ENCODE data around the gene PHF14.
"Not testable (repeated sequence)": the region's sequence is repeated elsewhere in the genome, so short reads cannot be mapped to it uniquely, and the experiment has no call there.

PHF14 gene

DNA sequence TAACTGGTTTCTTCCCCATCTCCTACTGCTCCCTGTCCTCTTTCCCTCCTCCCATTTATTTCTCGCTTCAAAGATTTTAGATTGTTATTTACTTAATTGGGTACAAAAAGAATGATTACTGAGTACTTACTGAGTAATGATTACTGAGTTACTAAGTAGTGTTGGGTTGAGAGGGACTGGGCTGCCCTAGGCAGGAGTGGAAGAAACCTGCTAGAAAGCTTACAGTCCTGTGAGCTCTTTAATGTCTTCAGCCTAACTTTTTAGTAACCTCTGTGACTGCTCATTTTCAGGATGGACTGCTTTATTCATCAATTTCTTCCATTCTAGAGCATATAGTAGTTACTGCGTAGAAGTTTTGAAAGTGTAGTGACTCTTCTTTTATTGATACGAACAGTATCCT lies 7.6 kb downstream of the PHF14 start:
- no peak for DNase-seq (ENCODE audit: low read depth in 2 of 2)

DNA sequence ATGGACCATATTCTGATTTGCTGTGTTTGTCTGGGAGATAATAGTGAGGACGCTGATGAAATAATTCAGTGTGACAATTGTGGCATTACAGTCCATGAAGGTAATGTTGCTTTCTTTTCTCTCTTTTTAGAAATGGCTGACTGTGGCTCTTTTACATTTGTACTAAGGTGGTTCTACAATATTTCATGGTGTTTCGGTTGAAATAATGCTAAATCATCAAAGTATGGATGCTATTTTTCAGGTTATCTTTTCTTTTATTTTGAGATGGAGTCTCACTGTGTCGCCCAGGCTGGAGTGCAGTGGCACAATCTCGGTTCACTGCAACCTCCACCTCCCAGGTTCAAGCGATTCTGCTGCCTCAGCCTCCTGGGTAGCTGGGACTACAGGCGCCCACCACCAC lies 17.1 kb downstream of the PHF14 start:
- DNase-seq (ENCODE audit: low read depth in 2 of 2) = not testable (repeated sequence)

DNA sequence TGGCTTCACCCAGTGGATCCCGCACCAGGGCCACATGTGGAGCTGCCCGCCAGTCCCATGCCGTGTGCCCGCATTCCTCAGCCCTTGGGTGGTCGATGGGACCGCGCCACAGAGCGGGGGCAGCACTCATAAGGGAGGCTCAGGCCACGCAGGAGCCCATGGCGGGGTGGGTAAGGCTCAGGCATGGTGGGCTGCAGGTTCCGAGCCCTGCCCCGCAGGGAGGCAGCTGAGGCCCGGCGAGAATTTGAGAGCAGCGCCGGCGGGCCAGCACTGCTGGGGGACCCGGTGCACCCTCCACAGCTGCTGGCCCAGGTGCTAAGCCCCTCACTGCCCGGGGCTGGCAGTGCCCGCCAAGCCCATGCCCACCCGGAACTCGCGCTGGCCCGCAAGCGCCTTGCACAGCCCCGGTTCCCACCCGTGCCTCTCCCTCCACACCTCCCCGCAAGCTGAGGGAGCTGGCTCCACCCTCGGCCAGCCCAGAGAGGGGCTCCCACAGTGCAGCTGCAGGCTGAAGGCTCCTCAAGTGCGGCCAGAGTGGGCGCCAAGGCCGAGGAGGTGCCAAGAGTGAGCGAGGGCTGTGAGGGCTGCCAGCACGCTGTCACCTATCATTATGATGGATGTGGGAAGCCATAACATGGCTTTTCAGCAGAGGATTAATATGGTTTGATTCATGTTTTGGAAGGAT lies 22.0 kb downstream of the PHF14 start:
- not testable (repeated sequence) for DNase-seq (ENCODE audit: low read depth in 2 of 2)

DNA sequence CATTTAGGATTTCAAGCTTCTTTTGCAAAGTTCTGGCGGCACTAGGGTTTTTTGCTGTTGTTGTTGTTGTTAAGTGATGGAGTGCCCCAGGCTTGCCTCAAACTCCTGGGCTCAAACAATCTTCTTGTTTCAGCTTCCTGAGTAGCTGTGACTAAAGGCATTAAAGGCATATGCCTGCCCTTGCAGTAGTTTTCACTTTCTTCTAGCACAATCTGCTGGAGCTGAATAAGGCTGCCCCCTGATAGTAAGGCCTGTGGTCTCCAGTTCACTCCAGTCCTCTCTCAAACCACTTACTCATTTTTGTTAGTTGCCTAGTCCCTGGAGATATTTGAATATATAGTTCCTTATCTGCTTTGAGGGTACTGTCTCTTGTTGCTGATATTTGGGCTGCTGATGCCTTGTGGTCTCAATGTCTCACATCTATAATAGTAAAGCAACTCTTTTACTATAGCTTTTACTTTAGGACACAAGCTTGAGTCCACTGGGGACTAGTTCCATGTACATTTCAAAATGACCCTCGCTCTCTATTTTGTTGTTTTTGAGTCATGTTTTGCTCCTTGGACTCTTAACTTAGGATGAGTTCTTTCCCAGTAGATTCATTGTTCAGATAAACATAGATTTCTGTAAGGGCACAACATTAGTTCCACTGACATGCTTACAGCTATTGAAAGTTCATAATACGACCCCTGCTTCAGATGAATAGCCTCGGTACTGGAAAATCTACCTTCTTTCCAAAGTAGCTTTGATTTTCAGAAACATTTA lies 25.5 kb downstream of the PHF14 start:
- no peak for DNase-seq (ENCODE audit: low read depth in 2 of 2)

DNA sequence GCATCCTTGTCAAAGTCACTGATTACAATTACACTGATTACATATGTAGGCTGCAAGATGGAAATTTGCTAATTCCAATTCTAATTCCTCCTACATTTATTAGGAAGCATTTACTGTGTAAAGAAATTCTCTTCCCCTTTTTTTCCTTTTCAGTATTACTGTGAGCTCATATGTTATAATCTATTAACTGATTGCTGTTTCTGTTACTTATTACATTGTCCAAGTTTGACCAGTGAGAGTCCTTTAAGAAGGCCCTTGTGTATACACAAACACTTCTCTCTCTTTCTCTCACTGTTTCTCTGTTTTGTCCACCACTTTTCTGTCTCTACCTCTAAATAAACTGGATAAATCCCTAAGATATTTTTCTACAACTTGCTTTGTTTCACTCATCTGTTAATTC lies 31.5 kb downstream of the PHF14 start:
- no peak for DNase-seq (ENCODE audit: low read depth in 2 of 2)

DNA sequence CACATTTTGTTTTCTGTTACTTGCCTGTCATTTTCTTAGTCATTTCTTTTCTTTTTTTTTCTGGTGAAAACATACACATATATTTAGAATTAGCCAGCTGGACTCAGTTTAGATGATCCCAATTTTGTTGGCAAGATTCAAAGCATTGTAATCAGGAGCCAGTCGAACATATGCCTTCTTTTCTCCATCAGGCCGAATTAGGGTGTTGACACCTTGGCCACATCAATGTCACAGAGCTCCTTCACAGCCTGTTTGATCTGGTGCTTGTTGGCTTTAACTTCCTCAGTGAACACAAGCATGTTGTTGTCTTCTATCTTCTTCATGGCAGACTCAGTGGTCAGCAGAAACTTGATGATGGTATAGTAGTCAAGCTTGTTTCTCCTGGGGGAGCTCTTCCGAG lies 32.6 kb downstream of the PHF14 start:
- DNase-seq (ENCODE audit: low read depth in 2 of 2) = no peak

DNA sequence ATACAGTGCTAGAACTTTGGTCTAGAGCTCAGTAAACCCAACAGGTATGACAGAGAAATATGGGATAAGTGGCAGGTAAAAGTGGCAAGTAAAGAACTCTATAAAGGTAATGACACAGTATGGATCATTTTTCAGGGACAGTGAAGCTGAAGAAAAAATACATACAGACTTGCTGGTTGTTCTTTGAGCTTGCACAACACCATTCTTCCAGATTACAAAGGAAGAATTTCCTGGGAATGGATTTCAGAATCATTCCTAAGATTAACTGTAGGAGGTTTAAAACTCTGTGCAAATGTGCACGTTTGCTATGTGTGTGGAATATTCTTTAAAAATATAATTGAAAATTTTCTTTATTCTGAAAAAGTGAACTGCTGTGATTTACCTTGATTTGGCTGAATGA lies 36.0 kb downstream of the PHF14 start:
- no peak for DNase-seq (ENCODE audit: low read depth in 2 of 2)

DNA sequence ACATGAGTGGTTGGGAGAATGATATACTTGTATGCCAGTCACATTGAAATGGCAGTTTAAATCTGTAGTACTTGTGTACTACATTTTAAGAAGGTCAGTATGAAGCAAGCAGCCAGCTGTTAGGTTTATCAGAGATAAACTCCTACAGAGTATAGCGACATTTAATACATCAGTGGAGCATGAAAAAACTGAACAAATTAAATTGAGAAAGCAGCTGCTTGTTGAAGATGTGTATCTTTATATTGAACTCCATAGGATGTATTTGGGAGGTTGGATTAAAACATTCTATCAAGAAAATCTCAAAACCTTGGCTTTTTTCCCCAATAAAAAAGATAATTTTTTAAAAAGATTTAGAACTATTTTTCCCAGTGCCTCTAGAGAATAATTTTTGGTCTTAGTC lies 47.8 kb downstream of the PHF14 start:
- no peak for DNase-seq (ENCODE audit: low read depth in 2 of 2)

DNA sequence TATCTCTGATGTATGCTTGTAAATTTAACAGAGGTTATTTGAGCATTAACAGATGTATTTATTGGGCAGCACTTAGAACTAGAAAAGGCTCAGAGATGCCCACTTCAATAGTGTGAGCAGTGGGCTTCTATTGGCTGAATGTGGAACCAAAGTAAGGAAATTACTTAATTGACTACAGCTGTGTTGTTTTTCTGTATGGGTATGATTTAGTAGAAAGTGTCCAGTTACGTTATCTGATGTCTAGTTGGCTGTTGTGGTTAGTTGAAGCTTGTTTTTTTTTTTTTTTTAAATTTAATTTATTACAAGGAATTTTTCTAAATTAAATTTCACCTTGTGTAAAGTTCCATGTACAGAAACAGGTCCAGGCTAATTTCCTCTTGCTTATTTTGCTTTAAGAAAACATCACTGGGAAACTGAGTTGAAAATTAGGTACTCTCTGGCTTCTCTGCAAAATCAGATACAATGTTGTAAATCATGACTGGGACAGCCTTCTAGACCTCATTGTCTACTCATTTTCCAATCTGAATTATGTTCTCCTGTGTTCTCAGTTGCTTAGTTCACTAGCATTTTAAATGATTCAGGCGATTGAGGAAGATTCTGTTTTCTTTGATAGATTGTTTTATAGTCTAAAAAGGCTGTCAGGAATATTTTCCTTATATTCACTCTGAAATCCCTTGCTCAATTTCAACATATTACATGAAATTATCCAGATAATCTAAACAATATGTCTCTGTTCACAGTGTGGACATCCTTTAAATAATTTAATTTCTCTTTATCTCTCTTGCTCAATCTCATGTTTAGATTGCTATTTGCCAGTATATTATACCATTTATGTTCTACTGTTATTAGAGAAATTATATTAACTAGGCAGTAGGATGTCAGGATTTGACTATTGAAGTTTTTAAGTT lies 53.0 kb downstream of the PHF14 start:
- no peak for DNase-seq (ENCODE audit: low read depth in 2 of 2)

DNA sequence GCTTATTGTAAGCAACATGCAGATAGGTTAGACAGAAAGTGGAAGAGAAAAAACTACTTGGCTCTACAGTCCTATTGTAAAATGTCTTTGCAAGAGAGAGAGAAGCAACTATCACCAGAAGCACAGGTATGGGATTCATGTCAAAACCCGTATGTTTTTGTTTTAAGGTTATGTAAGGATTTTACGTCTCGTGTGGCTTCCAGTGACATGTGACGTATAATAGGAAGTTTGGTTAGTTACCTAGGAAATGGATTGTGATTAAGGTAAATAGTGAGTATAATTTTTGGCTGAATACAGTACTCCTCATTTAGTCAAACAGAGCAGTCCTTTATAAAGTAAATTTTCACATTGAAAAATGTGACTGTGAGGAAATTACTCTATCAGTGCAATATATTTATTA lies 62.0 kb downstream of the PHF14 start:
- DNase-seq (ENCODE audit: low read depth in 2 of 2) = no peak

DNA sequence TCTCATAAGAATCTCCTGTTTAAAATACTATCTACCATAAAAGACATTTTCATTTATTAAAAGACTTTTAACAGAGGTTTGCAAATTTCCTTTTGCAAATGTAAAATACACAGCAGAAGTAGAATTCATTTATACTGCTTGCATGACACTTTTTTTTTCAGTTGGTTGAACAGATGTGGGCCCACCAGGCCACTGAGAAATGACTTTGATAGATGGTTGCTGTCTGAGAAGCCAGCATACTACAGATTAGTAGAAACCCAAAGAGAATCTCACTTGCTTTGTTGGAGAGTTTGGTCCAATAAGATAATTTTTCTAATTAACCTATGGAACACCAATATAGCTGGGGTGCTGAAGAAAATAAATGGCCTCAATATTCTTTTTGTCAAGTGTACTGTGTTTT lies 66.3 kb downstream of the PHF14 start:
- DNase-seq (ENCODE audit: low read depth in 2 of 2) = no peak

DNA sequence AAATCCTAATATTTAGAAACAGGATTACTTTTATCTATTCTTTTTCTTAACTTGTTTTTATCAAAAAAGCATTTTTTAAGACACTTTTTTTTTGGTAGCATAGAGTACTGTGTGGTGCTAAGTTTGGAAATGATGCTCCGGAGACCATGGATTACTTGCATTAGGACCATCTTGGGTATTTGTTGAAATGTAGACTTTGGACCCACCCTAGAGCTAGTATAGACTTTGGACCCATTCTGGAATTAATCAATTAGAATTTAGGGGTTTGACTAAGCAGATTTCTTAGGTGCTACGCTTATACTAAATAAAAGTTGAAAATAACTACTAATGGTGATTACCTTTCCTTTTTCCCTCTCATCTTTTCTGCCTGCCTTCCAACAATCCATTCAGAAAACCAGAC lies 80.4 kb downstream of the PHF14 start:
- no peak for DNase-seq (ENCODE audit: low read depth in 2 of 2)

DNA sequence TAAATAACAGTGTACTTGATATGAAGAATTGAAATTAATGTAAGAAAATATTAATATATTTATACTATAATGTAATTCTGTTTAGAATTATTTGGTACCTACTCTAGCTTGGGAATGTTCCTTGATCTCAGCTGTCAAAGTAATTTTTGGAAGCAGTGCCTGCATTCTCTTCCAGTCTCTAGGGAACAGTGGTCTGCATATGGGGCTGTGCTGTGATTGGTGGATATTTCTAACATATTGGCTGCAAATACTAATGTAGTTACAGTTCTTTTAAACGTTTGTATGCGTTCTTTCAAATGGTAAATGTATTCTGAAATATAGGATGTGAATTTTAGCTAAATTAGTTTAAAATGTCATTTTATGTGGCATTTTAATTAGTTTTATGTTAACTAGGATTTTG lies 87.2 kb downstream of the PHF14 start:
- DNase-seq (ENCODE audit: low read depth in 2 of 2) = no peak

DNA sequence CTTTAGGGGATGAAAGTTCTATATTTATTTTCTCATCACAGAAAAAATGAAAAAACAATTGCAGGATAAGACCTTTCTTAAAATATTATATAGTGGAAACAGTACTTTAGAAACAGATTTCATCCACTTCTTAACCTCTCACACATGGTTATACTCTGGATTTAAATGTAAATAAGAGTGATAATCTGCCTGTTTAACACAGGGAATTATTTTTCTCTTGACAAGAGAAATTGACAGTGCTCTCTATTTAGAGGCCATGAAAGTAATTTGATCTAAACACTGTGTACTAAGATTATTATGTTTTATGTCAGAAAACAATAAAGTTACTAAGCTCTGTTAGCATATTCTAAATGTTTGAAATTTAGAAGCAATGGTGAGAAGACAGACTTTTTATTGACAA lies 88.4 kb downstream of the PHF14 start:
- no peak for DNase-seq (ENCODE audit: low read depth in 2 of 2)

DNA sequence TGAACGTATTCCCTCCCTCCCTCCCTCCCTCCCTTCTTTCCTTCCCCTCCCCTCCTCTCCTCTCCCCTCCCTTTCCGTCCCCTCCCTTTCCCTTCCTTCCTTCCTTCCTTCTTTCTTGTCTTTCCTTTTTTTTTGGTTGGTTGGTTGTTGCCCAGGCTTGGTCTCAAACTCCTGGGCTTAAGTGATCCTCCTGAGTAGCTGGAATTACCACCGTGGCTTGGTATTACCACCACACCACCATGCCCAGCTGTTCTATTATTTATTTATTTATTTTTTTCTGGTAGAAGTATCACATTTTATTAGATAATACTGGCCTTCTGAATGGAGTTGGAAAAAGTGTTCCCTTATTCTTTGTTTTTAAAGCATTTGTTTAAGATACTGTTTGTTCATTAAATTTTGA lies 95.9 kb downstream of the PHF14 start:
- no peak for DNase-seq (ENCODE audit: low read depth in 2 of 2)

DNA sequence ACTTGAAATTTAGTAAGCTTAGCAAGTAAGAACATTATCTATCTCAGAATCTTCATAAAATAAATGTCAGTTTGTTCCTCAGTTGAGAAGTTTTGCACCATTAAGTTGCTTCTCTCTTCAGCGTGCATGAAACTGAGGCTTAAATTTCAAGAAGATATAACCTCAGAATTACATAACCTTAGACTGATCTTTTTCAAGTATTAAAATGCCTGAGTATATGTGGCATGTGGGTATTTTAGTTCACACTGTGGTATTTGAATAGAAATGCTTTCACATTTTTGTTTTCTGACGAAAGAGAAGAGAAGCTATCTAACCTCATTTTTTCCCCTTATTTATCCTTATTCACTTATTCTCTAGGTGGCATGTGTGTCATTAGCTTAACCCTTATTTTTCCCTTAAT lies 104.1 kb downstream of the PHF14 start:
- DNase-seq (ENCODE audit: low read depth in 2 of 2) = no peak

DNA sequence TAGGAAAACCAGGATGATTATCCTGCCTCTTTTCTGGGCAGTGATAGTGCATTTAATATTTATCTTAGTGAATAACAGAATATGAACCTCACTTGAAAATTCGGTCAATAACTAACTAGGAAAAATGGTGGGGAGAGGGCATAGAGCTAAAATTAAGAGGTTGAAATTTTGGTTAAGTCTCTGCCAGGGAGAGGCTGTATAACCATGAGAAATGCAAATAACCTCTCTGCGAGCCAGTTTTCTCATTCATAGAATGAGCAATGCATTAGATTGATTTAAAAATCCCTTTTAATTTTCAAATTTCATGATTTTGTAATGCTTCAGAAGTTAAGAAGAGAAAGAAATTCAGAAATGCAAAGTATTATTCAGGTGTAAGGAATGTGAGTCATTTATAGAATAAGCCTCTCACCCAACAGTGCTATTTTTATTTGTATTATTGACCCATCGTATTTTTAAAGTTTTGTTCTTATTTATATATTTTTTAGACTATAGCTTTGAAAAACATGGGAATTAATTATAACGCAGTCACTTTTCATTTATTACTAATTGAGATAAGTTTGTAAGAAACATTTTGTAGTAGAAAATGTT lies 104.7 kb downstream of the PHF14 start:
- no peak for DNase-seq (ENCODE audit: low read depth in 2 of 2)

DNA sequence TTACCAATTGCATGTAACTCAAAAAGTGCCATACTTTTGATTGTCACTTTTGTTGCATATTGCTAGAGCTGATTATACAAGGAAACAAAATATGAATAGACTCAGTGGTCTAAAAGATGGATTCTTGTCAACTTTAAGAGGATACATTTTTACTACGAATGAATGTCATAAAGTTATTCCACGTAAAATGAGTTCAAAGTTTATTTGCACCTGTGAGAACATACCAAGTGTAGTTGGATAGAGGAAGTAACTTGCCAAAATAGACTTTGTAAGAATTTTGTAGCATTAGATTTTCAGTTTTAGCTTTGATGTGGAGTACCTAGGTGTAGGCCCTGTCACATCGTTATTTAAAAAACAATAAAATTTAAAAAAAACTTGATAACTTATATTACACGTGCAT lies 106.2 kb downstream of the PHF14 start:
- no peak for DNase-seq (ENCODE audit: low read depth in 2 of 2)

DNA sequence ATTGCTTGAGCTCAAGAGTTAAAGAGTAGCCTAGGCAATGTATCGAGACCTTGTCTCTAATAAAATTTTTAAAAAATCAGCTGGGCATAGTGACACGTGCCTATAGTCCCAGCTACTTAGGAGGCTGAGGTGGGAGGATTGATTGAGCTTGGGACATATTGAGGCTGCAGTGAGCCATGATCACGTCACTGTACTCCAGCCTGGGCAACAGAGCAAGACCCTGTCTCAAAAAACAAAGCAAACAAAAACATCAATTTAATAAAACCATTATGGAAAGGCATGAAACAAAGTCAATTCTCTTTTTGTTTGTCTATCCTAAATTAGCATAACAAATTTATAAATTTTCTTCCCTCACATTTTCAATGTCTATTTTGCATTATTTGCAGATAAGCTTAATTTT lies 108.4 kb downstream of the PHF14 start:
- DNase-seq (ENCODE audit: low read depth in 2 of 2) = no peak

DNA sequence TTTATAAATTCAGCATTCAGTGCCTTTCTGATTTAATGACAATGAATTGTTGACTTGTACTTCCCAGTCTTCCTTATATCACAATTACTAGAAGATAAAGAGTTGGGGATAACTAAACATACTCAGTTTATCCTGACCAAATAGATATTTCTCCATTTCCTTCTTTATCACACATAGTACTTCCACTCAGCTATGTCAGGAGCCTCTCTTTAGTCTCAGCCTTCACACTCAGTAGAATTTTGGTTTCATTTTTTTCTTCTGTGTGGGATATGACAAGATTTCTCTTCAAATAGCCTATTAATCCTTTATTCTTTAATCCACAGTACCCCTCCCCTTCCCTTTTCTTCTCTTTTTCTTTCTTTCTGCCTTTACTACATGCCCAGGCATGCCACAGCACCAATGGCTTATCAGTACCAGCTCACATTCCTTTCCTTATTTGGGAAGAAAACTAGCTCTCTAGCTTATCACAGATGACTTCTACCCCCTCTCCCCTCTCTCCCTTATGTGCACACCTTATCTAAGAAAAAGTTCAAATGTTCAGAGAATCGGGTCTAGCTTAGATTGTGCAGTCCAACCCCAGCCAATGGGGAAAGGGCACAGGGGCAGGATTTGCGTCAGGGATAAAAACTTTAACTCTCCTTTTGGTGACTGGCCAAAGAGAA lies 109.0 kb downstream of the PHF14 start:
- no peak for DNase-seq (ENCODE audit: low read depth in 2 of 2)

DNA sequence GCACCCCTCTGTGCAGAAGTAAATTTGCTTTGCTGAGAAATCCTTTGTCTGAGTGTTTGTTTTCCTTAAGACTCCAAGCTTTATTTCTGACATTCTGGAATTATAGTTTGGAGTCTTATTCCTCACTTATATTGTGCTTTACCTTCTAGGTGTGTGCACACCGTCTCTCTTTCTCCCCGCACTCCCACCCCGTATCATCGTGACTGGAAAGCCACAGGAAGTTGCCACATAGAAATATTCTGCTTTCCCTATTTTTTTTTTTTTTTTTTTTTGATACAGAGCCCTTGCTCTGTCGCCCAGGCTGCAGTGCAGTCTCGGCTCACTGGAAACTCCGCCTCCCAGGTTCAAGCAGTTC lies 109.5 kb downstream of the PHF14 start:
- DNase-seq (ENCODE audit: low read depth in 2 of 2) = no peak

DNA sequence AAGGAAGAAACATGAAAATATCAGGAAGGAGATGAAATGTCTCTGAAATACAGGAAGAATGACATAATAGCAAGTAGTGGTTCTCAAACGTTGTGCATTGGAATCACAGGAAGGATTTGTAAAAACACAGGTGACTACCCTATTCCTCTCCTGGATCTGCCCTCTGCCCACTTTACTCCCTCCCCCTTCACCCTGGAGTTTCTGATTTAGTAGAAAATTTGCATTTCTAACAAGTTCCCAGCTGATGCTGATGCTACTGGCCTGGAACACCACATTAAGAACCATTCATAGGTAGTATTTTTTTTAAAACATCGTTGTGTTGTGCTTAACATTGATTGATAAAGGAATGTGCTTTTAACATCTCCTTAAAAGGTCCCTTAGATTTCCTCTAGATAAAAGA lies 130.9 kb downstream of the PHF14 start:
- no peak for DNase-seq (ENCODE audit: low read depth in 2 of 2)
